ENCODE data around the gene BRD1.
"Not testable (repeated sequence)": the region's sequence is repeated elsewhere in the genome, so short reads cannot be mapped to it uniquely, and the experiment has no call there.

Gene BRD1

GRCh38 chr22:49783926-49784629, 43.6 kb downstream of the BRD1 start:
- no peak for DNase-seq (ENCODE audit: low read depth in 2 of 2)

DNA sequence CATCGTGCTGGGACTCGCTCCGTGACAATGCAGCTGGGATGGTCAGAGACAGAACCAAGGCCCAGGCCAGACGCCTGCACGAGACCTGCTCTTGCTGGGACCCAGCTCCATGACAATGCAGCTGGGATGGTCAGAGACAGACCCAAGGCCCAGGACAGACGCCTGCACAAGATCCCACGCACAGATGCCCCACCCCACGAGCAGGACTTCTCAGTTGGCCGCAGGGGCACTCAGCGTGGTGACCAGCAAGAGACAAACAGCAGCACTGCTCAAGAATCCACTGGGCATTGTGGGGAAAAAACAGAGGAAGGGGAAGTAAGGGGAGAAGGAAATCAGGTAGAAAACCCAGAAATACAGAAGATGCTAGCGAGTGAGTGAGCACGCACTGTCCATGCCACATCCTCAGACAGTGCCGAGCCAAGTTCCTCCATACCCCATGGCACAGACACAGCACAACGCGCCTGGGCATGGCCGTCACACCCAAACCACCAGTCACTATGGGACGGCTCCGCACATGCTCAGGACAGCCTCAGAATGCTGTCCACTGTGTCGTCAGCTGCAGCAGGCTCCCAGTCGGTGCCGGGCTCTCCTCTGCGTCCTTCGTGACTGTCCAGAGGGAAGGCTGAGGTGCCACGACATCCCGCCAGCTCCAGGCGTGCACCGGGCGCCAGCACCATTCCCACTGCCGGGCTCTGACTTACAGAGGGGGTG, 44.5 kb downstream of the BRD1 start:
- no peak for DNase-seq (ENCODE audit: low read depth in 2 of 2)

- not testable (repeated sequence) for DNase-seq (ENCODE audit: low read depth in 2 of 2)
These were observed 45.8 kb downstream of the BRD1 start for GRCh38 chr22:49781886-49782285.

DNA sequence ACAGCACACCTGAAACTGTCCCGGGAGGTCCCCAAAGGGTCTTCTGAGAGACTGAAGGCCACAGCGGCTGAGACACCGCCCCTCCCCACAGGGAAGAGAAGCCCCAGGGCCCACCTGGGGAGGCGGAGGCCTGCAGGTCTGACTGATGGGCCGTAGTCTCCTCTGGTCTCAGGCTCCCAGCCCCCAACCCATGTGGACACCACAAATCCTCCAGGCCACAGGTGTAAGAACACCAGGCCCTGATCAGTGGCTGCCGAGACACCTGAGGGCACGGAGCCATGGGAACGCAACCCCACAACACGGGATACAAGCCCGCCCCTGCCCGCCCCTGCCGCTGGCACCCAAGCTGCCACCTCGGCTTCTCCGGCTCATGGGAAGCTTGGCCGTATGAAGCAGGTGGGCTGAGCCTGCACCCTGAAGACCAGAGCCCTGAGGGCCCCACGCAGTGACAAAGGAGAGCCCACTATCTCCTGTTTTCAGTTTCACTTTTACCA, 46.3 kb downstream of the BRD1 start:
- no peak for DNase-seq (ENCODE audit: low read depth in 2 of 2)

DNA sequence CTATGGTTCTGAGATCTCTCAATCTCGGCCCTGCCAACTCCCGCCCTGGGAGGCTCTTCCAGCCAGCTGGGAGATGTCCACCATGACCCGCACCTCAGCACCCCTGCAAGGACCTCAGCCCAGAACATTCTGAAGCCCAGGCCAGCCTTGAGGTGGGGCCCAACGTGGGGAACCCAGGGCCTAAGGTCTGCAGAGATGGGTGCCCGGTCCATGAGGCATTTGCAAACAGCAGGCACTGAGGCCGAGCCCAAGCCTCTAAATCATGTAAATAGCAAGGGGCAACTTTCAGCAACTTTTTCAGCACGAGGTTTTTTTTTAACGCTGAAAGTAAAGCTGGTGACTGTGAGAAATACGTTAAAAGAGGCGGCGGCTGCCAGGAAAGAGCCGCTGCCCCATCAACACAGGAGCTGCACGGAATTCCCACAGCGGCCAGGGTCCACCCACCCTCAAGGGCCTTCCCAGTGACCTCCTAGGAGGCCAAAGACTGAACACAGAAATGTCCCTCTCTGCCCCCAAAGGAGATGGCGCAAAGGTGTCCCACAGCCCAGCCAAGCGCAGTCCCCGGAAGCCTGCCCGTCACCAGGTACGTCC, 46.9 kb downstream of the BRD1 start:
- no peak for DNase-seq (ENCODE audit: low read depth in 2 of 2)

DNA sequence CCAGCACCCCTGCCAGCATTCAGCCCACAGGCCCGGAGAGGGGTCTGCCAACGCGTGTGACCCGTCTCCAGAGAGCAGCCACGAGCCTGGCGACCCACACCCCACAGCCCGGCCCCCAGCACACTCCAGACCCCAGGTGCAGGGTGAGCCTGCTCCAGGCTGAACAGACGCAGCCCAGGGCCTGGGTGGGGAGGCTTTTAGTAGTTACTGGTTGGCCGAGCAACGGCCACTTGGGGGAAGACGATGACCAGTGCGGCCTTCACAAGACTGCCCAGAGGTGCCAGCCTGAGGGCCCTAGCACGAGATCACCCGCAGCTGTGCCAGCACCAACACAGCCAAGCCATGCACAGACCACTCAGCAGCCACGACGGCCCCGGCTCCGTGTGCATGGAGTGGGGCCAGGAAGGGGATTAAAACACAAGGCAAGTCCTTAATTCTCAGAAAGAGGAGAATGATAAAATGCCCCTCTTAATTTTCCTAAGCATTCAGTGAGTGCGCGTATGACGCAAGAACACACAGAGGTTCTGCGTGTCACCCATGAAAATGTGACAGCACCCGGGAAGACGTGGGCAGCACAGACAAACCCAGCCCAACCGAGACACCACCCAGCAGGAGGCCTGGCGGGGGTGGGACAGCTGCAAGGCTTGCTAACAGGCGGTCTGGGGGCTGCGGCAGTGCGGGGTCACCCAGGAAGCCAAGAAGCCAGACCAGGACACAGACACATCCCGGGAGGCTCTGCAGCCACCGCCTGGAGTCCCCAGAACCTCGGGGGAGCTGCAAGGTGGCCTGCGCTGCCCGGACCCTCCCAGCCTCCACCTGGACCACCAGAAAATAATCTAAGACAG, 47.6 kb downstream of the BRD1 start:
- DNase-seq (ENCODE audit: low read depth in 2 of 2): no peak

- no peak for DNase-seq (ENCODE audit: low read depth in 2 of 2)
These were observed 48.5 kb downstream of the BRD1 start for GRCh38 chr22:49779211-49779610.

- no peak for DNase-seq (ENCODE audit: low read depth in 2 of 2)
These were observed 50.0 kb downstream of the BRD1 start for GRCh38 chr22:49777569-49778249.

DNA sequence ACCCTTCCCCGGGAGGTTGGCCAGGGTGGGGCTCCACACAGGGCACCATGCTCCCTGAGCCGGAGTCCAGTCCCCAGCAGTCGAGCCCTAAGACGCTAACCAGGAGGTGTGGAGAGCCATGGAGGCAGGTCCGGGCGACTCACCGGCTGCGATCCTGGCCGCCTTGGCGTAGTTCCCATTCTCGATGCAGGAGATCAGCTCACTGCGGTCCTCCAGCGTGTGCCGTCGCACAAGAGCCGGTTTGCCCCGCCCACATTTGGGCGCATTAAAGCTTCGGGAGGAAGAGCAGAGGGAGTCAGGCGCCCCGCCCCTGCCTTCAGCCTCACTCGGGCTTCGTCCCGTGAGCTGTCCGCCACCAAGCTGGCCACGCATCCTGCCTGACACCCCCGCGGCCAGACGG, 50.8 kb downstream of the BRD1 start:
- no peak for DNase-seq (ENCODE audit: low read depth in 2 of 2)

GRCh38 chr22:49775867-49776511, 51.7 kb downstream of the BRD1 start:
- no peak for DNase-seq (ENCODE audit: low read depth in 2 of 2)

DNA sequence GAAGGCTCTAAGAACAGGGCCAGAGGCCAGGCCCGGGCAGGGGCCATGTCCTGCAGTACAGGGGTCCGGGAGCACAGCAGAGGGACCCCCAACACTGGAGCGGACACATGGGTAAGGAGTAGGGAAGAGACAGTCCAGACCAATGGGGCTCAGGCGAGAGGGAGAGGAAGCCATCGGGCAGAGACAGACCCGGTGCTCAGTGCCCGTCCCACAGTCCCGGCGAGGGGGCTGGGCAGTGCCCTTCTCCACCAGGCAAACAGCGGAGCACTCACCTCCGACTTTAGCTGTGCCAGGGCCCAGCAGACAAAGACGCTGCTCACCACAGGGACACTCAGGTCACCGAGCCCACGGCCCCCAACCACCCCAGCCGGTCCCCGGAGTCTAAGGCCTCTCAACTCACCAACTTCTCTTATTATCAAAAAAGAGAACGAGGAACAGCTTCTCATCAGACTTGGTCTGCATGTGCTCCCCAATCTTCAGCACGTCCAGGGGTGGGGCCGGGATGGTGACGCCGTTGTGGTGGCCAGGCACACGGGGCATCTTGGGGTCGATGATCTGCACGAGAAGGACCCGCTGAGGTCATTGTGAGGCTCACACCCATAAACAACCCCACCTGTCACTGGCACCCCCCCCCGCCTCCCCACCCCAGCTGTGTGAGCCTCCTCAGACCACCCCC, 52.3 kb downstream of the BRD1 start:
- no peak for DNase-seq (ENCODE audit: low read depth in 2 of 2)

- DNase-seq (ENCODE audit: low read depth in 2 of 2): no peak
These were observed 53.0 kb downstream of the BRD1 start for GRCh38 chr22:49774499-49775151.

DNA sequence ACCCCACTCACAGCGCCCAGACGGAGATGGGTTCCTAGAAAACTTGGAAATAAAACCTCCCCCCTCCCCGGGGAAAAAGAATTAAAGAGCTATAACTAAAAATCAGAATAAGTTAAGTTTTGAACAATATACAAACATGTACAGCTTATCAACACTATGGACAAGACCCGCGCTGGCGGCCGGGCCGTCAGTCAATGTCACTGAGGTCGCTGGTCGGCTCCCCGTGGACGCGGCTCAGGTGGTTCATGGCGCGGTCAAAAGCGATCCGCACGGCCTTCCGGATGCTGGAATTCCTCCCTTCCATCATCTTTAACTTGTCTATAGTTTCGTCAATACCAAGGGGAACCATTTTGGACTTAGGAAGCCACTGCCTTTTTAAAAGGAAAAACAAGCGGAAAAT, 53.6 kb downstream of the BRD1 start:
- no peak for DNase-seq (ENCODE audit: low read depth in 2 of 2)

- DNase-seq (ENCODE audit: low read depth in 2 of 2): no peak
These were observed 54.1 kb downstream of the BRD1 start for GRCh38 chr22:49773531-49773930.

DNA sequence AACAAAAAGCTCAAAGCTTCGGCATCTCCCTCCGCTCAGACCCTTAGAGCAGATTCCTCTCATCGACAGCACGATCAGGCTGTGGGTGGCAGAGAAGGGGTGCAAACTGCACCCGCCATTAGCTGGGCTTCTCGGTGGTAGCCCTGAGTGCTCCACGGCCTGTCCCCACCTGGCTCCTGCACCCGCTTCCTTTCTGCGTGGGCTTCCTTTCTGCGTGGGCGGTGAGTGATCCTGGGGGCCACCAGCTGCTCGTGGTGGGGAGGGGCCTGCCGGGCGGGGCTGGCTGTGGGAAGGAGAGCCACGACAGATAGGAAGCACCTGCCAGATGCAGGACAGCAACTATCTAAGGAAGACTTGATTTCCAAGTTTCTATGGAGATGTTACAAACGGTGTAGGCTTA, 55.0 kb downstream of the BRD1 start:
- DNase-seq (ENCODE audit: low read depth in 2 of 2): no peak

DNA sequence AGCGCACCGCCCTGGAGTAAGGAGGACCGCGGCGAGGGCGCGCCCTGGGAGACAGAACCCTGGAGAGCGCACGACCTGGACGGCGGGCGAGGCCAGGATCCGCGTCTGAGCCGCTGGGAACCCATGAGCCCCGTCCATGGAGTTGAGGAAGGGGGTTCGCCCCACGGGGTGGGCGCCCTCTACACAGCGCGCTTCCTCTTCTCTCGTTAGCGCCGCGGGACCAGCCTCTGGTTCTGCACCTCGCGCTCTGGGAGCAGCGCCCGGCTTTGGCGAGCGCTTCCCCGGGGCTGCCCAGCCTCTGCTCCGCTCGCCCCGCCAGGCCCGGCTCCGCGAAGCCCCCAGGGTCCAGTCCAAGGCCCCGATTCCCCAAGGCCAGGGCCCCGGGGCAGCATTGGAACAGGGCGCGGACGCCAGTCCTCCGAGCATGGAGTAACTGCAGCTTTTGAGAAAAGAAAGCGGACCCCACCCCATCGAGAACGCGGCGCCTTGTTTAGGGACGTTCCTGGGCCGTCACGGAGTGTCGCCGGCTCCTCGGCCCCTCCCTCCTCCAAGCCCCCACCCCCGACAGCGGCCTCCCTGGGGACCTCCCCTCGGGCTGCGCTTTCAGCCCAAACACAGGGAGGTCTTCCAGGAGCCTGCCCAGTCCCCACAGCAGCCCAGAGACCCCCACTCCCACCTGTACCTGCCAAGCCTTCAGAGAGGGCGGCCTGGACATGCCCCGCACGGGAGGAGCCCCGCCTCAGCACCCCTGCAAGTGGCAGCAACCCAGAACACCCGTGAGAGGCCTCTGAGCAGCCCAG, 56.2 kb downstream of the BRD1 start:
- DNase-seq (ENCODE audit: low read depth in 2 of 2): no peak

DNA sequence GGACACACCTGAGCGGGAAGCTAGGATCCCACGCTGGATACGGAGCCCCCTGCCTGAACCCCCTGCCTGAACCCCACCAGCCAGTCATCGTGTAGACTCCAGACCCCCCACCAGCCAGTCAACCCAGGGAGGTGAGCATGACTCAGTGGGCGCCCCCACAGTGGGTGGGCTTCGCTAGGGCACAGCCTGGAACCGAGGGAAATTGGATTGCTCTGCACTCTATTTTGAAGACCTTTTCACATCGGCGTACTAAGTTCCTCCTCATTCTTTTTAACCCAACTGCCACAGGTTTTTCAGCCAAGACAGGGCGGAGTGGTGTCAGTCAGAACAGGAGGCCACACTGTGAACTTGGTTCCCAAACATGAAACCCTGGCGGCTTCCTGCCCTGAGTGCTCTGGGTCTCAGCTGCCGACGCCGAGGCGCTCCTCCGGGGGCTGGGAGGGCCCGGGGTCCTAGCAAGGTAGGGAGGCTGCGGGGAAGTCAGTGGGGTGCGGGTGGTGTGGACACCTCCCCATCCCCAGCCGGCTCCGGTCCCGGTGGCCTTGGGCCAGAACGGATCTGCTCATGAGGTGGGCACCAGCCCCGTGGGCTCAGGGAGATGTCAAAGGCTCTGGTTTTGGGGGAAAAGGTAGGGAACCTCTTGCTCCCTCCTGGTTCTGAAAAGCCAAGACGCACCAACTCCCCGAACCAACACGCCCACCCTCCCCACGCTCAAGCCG, 57.0 kb downstream of the BRD1 start:
- DNase-seq (ENCODE audit: low read depth in 2 of 2): no peak
